GM19468 (cell line): ENCODE data around the gene LIMK2.

Source experiments
- ATAC-seq: cut with Tn5 transposase; IDR thresholded peaks from one replicate; pipeline ENCODE4 v1.9.1; 2021; ENCODE audit warnings: mild to moderate bottlenecking, moderate library complexity, moderate number of reproducible peaks; ENCODE audit not compliant: unreplicated experiment; ENCODE audit errors: extremely low read depth

LIMK2 gene

DNA sequence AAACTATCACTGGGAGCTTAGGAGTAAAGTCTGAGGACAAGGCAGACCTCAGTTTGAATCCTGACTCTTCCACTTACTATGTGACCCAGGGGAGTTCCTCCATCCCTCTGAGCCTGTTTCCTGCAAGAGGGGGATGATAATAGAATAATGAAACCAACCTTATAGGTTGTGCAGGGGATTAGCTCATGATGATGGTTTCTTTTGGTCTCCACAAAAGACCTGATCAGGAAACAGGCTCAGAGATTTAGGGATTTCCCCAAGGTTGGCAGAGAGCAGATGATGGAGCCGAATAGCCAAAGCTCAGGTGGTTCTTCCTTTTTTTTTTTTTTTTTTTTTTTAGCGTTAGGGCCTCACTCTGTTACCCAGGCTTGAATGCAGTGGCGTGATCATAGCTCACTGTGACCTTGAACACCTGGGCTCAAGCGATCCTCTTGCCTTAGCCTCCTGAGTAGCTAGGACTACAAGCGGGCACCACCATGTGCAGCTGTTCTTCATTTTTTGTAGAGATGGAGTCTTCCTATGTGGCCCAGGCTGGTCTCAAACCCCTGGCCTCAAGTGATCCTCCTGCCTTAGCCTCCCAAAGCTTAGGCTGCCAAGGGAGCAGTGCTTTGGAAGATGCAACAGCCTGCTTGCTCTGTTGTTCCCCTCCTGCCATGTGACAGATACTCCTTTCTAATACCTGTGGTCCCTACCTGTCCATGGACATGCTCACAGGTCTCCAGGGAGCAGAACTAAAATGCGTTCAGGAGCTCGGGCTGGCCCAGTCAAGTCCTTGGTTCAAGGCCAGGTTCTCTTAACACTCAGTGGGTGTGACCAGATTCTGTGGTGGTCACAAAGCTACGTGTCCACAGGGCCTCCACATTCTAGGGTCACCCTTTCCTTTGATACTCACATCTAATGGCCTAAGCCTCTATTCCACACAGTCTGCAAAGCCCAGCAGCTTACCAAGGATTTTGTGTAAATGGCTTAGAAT, 111.8 kb downstream of the LIMK2 start:
- no peak for ATAC-seq

DNA sequence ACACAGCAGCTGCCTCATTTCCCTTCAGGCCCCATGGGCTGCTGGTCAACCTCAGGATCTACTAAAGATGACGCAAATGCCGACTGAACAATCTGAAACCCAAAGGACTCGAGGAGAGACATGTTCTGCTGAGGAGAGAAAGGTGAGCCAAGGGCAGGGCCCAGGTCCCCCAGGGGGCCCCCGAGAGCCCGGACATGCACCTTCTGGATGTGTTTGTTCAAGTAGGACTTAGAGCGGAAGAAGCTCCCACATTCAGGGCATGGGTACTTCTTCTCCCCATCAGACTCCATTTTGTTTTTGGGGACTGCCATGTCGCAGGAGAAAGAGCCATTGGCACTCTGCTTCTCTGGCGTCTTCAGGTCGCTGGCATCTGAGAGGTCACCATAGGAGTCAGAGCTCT, 114.8 kb downstream of the LIMK2 start:
- ATAC-seq, result no peak

DNA sequence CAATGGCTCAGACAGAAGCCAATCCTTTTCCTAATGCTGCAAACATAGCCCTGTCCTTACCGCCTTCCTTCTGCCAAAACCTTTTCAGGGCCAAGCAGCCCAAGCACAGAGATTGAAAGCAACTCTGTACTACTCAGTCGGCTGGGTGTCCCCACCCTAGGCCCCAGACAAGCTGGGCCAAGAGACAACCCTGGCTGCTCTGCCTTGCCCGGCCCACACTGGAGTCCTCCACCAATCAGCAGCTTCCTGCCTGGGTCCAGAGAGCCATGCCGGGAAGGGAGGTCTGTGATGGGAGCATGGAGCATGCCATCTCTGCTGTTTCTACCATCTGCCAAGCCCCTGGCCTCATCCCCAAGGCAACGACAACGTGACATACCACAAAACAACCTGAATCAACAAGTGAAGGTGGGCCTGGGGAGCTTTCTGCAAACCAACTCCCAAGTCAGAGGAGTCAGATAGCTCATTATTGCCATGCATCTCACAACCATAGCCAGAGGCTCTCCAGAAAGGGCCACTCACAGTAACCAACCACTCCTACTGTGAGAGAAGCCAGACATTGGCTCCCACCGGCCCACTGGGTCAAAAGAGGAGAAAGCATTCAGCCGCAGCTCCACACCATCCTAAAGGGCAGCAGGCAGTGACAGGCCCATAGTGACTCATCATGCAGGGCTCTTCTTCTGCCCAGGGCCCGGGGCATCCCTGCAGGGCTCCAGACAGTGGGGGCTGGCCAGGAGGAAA, 115.9 kb downstream of the LIMK2 start:
- no peak for ATAC-seq

DNA sequence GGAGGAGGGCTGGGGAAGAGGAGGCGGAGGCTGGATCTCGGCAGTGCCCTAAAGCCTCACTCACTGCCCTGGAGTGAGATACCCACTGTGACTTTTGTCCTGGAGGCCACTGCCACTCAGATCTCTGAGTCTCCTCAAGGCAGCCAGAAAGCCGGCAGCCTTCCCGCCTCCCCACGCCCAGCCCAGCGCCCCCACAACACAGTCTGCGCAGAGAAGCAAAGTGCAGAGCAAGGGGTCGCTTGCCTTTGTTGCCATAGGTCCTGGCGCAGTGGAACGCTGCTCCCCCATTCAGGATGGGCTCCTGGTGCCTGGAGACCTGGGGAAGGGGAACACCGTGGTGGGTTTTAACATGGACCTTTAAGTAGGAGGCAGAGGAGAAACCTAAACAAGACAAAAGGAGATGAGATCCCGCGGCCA, 116.5 kb downstream of the LIMK2 start:
- ATAC-seq, result no peak

DNA sequence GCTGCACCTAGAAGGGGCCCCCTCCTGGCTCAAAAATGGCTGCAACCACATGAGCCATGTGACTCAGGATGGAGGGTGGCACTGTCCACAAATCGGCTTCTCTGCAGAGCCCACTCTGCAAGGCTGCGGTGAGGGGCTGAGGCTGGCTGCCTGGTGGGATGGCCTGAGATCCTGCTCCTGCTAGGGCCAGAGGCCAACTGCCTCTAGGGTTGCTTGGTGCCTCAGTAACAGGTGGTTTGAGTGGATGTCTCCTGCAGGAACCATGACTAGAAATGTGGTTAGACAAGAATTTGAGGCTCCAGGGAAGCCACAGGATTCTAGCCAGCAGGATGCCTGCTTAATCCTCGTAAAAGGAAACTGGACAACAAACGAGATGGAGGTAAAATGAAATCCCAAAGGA, 116.9 kb downstream of the LIMK2 start:
- ATAC-seq, result no peak
